Lower lobe of right lung (tissue), 2 donors: ENCODE measurements around the gene PHYH. TPM values are rescaled to one million over a fixed set of nuclear protein-coding genes. Genes with fewer than 3 reads are reported as not detected.

Experiments used
- ATAC-seq, 2 donors: fragments of 200-7000 bp; cut with Tn5 transposase; one replicate each; pipeline ENCODE4 v1.9.1; 2020 to 2022; ENCODE audit warnings: mild to moderate bottlenecking in 2 of 2, moderate library complexity in 2 of 2
- DNase-seq: peaks from one replicate; pipeline ENCODE4 v3.0.0-alpha.2; 2020
- H3K27ac ChIP-seq: fragments of 200-600 bp; one replicate; pipeline ENCODE4 v1.8.0; 2022
- H3K27me3 ChIP-seq: fragments of 200-600 bp; one replicate; pipeline ENCODE4 v1.8.0; 2022; ENCODE audit warnings: low read depth
- H3K36me3 ChIP-seq: fragments of 200-600 bp; one replicate; pipeline ENCODE4 v1.8.0; 2022; ENCODE audit warnings: mild to moderate bottlenecking
- H3K4me1 ChIP-seq: fragments of 200-600 bp; one replicate; pipeline ENCODE4 v1.8.0; 2022
- H3K4me3 ChIP-seq: fragments of 200-600 bp; one replicate; pipeline ENCODE4 v1.8.0; 2022; ENCODE audit warnings: mild to moderate bottlenecking
- H3K9me3 ChIP-seq: fragments of 200-600 bp; one replicate; pipeline ENCODE4 v1.8.0; 2022
- intact Hi-C: fragments of 100-400 bp; cut with DNase I; formaldehyde crosslinking; loops from one replicate; pipeline ENCODE4 v1.11.0; 2022
- total RNA-seq: library from RNA; stranded (reverse); fragmentation: NEBNext Ultra II Directional; extraction: Animal tissue kit (Norgen Biotek cat#: 25700); gene quantifications from one replicate; pipeline ENCODE4 v1.2.1, GENCODE V29; 2021
- TF ChIP-seq, protein P1 (sequence below): fragments of 200-600 bp; IDR thresholded peaks from one replicate; pipeline ENCODE4 v1.8.0; 2022; ENCODE audit warnings: antibody characterized with exemption, mild to moderate bottlenecking
- donor health status: DM: no; HTN: yes; CAD: no; lungs with severe emphysema.

Gene PHYH
- total RNA-seq, 1 donor from 2014 or later: 30.3 TPM

DNA sequence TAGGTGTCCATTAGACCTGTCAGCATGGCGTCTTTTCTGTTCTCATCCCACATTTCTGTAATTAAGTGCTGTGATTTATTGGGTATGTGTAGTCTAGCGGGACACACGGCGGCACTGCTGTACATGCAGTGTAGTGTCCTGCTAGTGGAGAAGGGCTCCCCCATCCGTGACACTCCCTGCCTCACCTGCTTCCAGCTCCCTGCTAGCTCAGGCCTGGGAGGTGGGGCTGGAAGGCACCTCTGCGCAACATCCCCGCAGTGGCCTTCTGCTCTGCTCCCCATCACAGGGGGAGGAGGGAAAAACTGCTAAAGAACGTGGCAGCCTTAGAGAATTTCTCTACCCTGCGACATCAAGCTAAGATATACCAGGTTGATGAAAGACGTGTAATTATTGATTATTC lies 28.7 kb upstream of the PHYH start:
- peaks cover 98% of the 10 kb centered on the region for H3K36me3 ChIP-seq
- no peaks in the 10 kb centered on the region for H3K27me3 ChIP-seq
- TF ChIP-seq, protein P1, sequence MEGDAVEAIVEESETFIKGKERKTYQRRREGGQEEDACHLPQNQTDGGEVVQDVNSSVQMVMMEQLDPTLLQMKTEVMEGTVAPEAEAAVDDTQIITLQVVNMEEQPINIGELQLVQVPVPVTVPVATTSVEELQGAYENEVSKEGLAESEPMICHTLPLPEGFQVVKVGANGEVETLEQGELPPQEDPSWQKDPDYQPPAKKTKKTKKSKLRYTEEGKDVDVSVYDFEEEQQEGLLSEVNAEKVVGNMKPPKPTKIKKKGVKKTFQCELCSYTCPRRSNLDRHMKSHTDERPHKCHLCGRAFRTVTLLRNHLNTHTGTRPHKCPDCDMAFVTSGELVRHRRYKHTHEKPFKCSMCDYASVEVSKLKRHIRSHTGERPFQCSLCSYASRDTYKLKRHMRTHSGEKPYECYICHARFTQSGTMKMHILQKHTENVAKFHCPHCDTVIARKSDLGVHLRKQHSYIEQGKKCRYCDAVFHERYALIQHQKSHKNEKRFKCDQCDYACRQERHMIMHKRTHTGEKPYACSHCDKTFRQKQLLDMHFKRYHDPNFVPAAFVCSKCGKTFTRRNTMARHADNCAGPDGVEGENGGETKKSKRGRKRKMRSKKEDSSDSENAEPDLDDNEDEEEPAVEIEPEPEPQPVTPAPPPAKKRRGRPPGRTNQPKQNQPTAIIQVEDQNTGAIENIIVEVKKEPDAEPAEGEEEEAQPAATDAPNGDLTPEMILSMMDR: no peak
- no peak overlapping the region for H3K27ac ChIP-seq
- ATAC-seq: no peak
- H3K4me3 ChIP-seq: no peak overlapping the region
- H3K9me3 ChIP-seq: no peaks in the 10 kb centered on the region
- DNase-seq: no peak
- H3K4me1 ChIP-seq: no peaks in the 10 kb centered on the region
- intact Hi-C loops: no loop called here

DNA sequence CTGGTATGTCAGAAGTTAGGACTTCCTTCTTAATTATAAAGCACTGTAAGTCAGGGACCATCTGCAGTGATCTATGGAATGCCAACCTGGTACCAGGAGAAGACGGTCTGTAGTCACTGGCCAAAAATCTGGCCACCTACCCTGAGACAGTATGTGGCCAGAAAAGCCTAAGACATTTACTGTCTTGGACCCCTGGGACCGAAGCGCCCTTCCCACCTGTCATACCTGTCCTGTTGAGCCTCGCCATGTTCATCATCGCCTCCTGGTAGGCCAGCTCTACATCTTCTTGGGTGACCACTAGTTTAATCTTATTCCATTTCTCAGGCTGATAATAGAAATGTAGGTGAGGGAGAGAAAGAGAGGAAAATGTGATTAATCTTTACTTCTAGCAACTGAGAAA lies 28.3 kb upstream of the PHYH start:
- intact Hi-C loops: no loop called here
- ATAC-seq (no peak), DNase-seq (no peak)
- H3K9me3 ChIP-seq: no peaks in the 10 kb centered on the region
- no peaks in the 10 kb centered on the region for H3K4me1 ChIP-seq
- H3K27ac ChIP-seq: no peak overlapping the region
- H3K4me3 ChIP-seq: no peak overlapping the region
- no peaks in the 10 kb centered on the region for H3K27me3 ChIP-seq
- peaks cover 97% of the 10 kb centered on the region for H3K36me3 ChIP-seq
- TF ChIP-seq, protein P1: no peak

DNA sequence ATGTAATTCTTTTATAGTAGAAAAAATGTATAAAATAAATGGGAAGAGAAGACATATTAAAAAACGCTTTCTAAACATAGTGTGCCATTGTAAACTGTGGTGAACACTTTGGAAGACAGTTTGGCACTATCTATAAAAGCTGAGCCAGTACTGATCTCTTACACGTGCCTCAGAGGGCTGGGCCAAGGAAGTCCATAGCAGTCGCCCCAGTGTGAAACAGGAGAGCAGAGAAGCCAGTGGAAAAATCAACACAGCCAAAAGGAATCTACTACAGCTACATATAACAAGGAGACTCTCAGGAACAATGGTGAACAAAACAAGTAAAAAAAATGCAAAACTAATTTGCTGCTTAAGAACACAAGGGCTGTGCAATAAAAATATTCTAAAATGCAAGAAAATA lies 27.7 kb upstream of the PHYH start:
- Histone ChIP-seq H3K27me3 (no peaks in the 10 kb centered on the region), H3K4me1 (no peaks in the 10 kb centered on the region), H3K4me3 (no peak overlapping the region), H3K27ac (no peak overlapping the region), H3K36me3 (peaks cover 97% of the 10 kb centered on the region), H3K9me3 (no peaks in the 10 kb centered on the region)
- intact Hi-C loops: no loop called here
- ATAC-seq: no peak
- no peak for DNase-seq
- TF ChIP-seq, protein P1: no peak

DNA sequence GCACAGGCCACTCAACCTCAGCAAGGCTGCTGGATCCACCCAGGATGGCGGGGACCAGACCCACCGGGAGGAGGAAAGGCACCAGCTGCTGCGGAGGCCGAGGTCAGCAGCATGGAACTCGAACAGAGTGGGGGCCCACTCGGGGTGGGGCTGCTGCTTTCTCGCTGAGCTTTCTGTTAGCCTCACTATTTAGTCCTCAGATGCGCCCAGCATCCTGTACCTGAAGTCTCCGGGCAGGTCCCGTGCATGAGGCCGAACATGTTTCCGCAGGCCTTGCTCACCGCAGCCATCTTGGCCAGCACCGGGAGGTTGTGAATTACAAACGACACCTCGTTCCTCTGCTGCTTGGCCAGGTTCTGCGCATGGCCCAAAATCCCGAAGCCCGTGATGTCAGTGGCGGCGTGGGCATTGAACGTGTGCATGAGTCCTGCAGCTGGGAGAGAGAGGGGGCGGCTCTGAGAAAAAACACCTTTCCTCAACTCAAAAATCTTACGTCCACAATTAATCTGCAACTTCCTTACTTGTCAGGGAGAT lies 22.8 kb upstream of the PHYH start:
- Histone ChIP-seq H3K9me3 (no peaks in the 10 kb centered on the region), H3K27ac (no peak overlapping the region), H3K4me1 (no peaks in the 10 kb centered on the region), H3K36me3 (peaks cover 90% of the 10 kb centered on the region), H3K27me3 (no peaks in the 10 kb centered on the region), H3K4me3 (no peak overlapping the region)
- ATAC-seq: no peak
- DNase-seq: no peak
- TF ChIP-seq, protein P1: no peak
- intact Hi-C loops: no loop called here

DNA sequence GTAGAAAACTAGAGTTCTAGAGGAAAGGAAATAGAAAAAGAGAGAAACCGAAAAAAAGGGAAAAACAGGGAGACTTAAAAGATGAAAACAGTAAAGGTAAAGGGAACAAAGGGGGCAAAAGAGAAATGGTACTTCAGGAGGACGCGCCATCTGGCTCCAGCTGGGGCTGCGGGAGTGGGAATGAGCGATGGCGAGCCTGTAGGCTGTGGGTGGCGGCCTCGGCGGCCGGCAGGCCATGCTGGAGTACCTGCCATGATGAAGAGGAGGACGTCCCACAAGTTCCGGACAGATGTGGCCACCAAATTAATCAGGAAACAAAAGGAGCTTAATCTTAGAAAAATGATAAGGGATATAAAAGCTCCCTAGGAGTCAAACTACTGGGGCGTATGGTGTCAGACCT lies 21.7 kb upstream of the PHYH start:
- ATAC-seq (no peak), DNase-seq (no peak)
- intact Hi-C loops: no loop called here
- Histone ChIP-seq H3K27ac (no peak overlapping the region), H3K4me1 (no peaks in the 10 kb centered on the region), H3K4me3 (no peak overlapping the region), H3K36me3 (peaks cover 79% of the 10 kb centered on the region), H3K9me3 (no peaks in the 10 kb centered on the region), H3K27me3 (no peaks in the 10 kb centered on the region)
- TF ChIP-seq, protein P1: no peak

DNA sequence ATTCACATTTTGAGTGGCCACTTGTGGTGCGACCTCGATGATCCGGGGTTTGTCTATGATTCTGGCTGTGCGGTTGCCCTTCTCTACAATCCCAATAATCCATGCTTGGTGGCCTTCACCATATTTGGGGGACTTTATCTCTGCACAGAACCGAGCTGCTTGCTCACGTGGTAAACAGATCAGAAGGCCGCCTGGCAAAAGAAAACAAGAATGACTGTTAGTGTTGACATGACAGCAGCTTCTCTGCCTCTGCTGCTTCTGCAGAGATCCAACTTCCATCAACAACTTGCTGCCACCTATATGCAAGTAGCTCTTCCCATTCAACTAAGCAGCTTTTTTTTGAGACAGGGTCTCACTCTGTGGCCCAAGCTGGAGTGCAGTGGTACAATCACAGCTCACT lies 19.3 kb upstream of the PHYH start:
- H3K36me3 ChIP-seq: peaks cover 55% of the 10 kb centered on the region
- ATAC-seq: no peak
- intact Hi-C loops: no loop called here
- no peaks in the 10 kb centered on the region for H3K9me3 ChIP-seq
- no peaks in the 10 kb centered on the region for H3K4me1 ChIP-seq
- H3K4me3 ChIP-seq: no peak overlapping the region
- no peaks in the 10 kb centered on the region for H3K27me3 ChIP-seq
- no peak for DNase-seq
- TF ChIP-seq, protein P1: no peak
- no peak overlapping the region for H3K27ac ChIP-seq
